ENCODE results near the gene MOAP1.
"Not testable (repeated sequence)": the region's sequence is repeated elsewhere in the genome, so short reads cannot be mapped to it uniquely, and the experiment has no call there.

MOAP1 gene

DNA sequence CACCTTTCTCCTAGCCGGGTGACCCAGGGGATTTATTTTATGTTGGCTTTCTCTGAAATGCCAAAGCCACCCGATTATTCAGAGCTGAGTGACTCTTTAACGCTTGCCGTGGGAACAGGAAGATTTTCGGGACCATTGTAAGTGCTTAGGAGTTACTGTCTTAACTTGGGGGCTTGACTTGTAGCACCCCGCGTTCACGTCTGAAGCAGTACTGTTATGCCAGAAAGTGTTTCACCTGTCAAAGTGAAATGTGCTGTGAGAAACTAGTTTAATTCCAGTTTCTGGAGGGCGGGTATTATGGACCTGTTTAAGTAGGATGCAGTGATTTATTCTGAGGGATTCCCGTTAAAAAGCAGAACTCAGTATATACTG, 638 bp upstream of the MOAP1 start:
- no peak for DNase-seq (ENCODE audit: low spot score)

DNA sequence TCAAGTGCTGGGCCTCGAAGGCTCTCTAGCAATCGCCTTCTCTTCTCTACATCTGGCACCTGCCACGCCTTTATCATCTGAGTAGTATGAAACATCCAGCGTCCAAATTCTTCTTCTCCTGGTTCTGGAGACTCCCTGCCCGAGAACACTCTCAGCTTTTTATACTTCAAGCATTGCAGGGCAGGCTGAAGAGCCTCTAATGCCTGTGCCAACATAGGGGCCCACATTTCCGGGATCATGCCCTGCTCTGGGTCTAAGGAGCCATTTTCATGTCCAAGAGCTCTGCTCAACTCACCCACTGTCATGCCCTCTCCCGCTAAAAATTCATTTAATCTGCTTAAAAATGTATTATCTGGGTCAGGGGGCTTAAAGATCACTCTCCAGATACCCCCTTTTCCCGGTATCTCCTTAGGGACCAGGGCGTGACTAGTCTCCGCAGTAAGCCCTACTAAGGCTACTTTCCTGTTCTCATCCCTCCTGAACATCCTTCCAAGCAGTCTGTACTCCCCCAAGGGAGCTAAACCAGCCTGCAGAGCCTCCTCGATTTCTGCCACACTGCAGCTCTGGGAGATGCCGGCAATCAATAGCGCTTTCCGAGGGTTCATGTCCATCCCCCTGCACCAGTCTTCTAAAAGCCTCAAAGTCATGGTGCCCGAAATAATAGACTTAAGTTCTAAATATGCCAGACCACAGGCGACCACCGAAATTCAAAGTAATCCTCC, 940 bp downstream of the MOAP1 start:
- DNase-seq (ENCODE audit: low spot score) = no peak

DNA sequence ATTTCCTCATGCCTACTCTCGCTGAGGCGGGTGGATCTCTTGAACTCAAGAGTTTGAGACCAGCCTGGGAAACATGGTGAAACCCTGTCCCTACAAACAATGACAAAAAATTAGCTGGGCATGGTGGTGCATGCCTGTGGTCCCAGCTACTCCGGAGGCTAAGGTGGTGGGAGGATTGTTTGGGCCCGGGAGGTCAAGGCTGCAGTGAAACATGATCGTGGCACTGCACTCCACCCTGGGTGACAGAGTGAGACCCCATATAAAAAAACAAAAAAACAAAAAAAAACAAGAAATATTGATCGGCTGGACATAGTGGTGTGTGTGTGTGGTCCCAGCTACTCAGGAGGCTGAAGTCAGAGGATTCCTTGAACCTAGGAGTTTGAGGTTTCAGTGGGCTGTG, 9.2 kb downstream of the MOAP1 start:
- DNase-seq (ENCODE audit: low spot score) = no peak

DNA sequence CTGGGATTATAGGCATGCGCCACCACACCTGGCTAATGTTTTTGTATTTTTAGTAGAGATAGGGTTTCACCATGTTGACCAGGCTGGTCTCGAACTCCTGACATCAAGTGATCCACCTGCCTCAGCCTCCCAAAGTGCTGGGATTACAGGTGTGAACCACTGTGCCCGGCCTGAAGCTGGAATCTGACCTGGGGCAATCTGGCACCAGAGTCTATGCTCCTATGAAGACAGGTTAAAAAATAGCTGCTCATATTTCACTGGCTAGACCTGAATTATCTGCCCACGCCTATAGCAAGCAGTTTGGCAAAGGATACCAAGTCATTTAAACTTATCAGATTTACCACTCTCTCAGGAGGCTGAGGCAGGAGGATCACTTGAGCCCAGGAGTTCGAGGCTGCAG, 10.0 kb downstream of the MOAP1 start:
- DNase-seq (ENCODE audit: low spot score) = not testable (repeated sequence)

DNA sequence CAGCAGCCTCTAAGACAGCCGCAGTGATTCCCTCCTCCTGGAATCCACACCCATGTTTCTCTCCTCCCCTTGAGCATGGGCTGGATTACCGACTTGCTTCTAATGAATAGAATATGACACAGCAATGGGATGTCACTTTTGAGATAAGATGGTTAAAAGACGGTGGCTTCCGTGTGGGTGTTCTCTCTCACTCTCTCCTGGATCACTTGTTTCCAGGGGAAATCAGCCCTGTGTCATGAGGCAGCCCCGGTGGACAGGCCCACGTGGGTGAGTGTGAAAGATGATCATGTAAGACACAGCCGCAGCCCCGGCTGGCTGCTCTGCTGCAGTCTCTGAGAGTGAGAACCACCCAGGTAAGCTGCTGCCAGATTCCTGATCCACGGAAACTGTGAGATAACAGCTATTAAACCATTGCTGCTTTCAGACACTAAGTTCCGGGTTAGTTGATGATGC, 10.7 kb downstream of the MOAP1 start:
- DNase-seq (ENCODE audit: low spot score) = peak; percentile 41

DNA sequence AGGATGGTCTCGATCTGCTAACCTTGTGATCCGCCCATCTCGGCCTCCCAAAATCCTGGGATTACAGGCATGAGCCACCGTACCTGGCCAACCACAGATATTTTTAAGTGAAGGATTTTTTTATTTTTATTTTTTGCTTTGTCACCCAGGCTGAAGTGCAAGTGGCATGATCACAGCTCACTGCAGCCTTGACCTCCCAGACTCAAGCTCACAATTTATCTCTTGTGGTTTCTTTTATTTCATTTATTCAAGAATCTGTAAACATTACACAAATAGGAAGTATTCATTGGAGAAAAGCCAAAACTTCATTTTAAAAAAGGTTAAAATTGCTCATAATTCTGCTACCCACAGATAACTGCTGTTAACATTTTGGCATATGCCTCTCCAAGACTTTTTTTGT, 13.3 kb downstream of the MOAP1 start:
- DNase-seq (ENCODE audit: low spot score) = no peak

DNA sequence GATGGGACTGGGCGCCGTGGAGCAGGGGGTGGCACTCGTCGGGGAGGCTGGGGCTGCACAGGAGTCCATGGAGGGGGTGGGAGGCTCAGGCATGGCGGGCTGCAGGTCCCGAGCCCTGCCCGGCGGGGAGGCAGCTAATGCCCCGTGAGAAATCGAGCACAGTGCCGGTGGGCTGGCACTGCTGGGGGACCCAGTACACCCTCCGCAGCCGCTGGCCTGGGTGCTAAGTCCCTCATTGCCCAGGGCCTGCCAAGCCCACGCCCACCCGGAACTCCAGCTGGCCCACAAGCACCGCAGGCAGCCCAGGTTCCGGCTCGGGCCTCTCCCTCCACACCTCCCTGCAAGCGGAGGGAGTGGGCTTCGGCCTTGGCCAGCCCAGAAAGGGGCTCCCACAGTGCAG, 14.6 kb downstream of the MOAP1 start:
- DNase-seq (ENCODE audit: low spot score) = not testable (repeated sequence)

DNA sequence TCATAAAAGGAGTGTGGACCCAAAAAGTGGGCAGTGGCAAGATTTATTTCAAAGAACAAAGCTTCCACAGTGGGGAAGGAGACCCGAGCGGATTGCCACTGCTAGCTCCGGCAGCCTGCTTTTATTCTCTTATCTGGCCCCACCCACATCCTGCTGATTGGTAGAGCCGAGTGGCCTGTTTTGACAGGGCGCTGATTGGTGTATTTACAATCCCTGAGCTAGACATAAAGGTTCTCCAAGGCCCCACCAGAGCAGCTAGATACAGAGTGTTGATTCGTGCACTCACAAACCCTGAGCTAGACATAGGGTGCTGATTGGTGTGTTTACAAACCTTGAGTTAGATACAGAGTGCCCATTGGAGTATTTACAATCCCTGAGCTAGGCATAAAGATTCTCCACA, 15.1 kb downstream of the MOAP1 start:
- DNase-seq (ENCODE audit: low spot score) = not testable (repeated sequence)

DNA sequence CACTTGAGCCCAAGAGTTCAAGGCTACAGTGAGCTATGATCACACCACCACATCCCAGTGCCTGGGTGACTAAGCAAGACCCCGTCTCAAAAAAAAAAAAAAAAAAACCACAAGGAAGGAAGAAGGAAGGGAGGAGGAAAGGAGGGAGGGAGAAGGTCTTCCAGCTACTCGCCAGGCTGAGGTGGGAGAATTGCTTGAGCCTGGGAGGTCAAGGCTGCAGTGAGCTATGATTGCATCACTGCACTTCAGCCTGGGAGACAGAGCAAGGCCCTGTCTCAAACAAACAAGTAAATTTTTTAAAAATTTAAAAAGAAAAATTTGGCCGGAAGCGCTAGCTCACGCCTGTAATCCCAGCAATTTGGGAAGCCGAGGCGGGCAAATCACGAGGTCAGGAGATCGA, 16.1 kb downstream of the MOAP1 start:
- not testable (repeated sequence) for DNase-seq (ENCODE audit: low spot score)

DNA sequence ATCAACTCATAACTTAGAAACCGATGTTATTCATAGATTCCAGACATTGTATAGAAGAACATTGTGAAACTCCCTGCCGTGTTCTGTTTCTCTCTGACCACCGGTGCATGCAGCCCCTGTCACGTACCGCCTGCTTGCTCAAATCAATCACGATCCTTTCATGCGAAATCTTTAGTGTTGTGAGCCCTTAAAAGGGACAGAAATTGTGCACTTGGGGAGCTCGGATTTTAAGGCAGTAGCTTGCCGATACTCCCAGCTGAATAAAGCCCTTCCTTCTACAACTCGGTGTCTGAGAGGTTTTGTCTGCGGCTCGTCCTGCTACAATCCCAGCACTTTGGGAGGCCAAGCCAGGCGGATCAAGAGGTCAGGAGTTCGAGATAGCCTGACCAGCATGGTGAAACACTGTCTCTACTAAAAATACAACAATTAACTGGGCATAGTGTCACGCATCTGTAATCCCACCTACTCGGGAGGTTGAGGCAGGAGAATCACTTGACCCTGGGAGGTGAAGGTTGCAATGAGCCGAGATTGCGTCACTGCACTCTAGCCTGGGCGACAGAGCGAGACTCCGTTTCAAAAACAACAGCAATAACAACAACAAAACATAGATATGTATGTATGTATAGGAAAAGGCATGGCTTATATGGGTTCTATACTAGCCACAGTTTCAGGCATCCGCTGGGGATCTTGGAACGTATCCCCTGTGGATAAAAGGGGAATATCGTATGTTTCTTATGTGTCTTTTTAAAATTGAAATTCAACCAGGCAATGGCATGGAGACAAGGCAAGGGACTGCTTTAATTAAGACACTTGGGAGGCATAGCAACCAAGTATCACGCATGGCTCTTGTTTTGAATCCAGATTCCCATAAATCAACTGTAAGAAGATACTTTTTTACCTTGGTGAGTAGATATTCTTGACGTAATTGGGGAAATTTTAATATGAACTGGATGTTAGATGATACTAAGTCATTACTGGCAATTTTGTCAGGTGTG, 19.1 kb downstream of the MOAP1 start:
- DNase-seq (ENCODE audit: low spot score) = not testable (repeated sequence)

DNA sequence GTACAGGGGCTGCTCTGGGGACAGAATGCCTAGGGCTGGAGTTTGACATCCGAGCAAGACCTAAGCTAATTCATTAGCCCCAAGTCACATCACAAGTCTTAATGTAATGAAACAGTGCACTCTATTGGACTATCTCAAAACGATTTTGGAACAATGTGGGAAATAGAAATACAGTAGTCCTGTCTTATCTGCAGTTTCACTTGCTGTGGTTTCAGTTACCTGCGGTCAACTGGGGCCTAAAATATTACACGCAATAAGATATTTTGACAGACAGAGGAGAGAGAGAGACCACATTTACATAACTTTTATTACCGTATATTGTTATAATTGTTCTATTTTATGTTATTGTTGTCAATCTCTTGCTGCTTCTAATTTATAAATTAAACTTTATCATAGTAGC, 21.1 kb downstream of the MOAP1 start:
- DNase-seq (ENCODE audit: low spot score) = no peak

DNA sequence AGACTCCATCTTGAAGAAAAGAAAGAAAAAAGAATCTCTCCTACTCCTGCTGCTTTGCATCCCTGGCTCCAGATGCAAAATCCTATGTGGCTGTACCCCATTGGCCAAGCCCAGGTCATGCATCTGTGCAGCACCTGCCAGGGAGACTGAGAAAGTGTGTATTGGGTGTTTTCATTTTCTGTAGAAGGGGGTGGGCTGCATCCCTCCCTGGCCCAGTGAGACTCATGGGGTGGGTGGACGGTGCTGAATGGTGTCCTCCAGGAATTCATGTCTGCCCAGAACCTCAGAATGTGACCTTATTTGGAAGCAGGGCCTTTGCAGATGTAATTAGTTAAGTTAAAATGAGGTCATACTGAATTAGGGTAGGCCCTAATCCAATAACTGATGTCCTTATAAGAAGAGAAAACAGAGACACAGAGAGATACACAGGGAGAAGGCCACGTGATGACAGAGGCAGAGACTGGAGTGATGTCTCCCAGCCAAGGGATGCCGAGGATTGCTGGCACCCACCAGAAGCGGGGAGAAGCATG, 23.2 kb downstream of the MOAP1 start:
- peak; percentile 92 for DNase-seq (ENCODE audit: low spot score)

DNA sequence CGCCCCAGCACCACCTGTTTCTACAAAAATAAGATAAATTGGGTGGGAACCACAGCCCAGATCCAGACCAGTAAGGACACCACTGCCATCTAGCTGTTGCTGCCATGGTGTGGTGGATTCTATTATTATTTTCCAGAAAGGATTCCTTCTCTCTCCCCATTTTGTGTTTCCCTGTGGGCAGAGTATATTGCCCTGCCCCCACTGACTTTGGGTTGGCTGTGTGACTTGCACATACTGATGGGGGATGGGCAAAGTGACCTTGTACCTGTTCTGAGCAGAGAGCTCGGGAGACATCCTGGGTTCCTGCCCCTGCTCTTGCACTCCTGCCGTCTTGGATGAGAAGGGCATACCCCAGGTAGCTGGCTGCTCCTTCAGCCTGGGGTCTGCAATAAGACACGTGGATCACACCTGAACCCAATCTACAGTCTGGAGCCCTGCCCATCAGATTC, 24.3 kb downstream of the MOAP1 start:
- peak; percentile 25 for DNase-seq (ENCODE audit: low spot score)

DNA sequence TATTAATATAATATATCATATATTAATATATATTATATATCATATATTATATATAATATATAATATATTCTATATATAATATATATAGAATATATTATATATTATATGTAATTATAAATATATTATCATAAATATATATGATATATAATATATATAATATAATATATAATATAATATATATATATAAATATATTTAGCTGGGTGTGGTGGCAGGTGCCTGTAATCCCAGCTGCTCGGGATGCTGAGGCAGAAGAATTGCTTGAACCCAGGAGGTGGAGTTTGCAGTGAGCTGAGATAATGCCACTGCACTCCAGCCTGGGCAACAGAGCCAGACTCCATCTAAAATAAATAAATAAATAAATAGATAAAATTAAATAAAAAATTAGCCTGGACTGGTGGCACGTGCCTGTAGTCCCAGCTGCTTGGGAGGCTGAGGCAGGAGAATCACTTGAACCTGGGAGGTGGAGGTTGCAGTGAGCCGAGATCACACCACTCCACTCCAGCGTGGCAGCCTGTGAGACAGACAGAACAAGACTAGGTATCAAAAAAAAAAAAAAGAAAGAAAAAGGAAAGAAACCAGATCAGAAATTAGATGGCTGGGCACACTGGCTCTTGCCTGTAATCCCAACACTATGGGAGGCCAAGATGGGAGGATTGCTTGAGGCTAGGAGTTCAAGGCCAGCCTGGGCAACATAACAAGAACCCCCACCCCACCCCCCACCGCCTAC, 24.9 kb downstream of the MOAP1 start:
- DNase-seq (ENCODE audit: low spot score) = not testable (repeated sequence)

DNA sequence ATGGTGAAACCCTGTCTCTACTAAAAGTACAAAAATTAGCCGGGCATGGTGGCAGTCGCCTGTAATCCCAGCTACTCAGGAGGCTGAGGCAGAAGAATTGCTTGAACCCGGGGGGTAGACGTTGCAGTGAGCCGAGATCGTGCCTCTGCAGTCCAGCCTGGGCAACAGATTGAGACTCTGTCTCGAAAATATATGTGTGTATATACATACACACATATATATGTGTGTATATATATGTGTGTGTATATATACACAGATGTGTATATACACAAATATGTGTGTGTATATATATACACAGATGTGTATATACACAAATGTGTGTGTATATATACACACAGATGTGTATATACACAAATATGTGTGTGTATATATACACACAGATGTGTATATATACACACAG, 26.3 kb downstream of the MOAP1 start:
- DNase-seq (ENCODE audit: low spot score) = not testable (repeated sequence)

DNA sequence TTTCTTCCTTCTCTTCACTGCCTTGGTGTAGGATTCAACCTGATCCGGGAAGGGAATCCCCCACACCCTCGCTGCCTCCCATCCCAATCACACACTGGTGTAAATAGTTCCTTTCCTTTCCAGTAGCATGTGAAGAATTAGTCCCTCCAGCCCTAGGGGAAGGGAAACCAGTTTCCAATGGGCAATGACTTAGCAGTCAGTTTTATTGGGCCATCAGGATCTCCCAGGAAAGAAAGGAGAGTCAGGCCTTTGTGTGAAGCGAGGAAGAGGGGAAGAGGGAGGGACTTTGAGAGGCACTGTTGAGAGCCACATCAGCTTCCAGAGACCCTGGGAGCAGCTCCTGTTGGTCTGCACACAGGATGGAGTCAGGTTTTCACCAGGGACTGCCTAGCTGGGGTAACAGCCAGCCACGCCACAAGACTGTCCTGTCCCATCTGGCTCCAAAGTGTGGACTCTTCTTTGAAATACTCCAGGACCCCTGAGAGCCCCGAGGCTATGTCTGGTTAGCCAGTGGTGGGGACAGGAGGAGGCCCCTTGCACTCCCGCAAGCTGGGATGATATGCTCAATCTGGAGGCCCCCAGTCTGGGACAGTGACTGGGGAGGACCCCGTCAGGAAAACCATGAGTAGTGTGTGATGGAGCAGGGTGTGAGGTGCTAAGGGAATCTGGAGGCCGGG, 27.9 kb downstream of the MOAP1 start:
- DNase-seq (ENCODE audit: low spot score) = no peak

DNA sequence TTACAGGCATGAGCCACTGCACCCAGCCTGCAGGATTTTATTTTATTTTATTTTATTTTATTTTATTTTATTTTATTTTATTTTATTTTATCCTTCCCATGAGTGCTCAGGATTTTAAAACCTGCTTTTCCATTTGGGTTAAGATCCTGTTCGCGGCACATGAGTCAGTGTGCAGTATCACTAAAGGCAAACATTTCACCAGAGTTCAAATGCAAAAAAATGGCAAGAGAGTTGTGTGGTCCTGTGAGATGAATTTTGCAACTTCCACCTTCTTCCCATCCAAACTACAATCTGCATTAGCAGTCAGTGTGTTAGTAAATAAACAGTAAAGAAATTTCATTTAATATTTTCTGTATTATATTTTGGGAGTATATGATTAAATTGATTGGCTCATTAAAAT, 29.0 kb downstream of the MOAP1 start:
- DNase-seq (ENCODE audit: low spot score) = no peak

DNA sequence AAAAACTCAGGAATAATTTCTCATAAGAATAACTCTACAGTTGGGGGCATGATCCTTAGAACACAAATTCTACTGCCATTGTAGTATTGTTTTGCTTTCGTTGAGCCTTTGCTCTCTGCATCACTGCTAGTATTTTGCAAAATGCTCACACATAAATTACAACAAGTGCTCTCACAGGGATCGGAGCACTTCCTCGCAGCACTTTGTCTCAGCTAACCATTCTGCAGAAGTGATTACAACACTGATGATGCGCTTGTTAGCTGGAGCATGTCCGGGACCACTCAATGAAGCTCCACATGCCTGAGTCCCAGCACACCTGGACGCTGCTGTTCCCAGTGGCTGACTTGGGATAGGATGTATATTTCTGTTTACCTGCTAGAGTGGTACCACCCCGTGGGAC, 31.6 kb downstream of the MOAP1 start:
- no peak for DNase-seq (ENCODE audit: low spot score)

DNA sequence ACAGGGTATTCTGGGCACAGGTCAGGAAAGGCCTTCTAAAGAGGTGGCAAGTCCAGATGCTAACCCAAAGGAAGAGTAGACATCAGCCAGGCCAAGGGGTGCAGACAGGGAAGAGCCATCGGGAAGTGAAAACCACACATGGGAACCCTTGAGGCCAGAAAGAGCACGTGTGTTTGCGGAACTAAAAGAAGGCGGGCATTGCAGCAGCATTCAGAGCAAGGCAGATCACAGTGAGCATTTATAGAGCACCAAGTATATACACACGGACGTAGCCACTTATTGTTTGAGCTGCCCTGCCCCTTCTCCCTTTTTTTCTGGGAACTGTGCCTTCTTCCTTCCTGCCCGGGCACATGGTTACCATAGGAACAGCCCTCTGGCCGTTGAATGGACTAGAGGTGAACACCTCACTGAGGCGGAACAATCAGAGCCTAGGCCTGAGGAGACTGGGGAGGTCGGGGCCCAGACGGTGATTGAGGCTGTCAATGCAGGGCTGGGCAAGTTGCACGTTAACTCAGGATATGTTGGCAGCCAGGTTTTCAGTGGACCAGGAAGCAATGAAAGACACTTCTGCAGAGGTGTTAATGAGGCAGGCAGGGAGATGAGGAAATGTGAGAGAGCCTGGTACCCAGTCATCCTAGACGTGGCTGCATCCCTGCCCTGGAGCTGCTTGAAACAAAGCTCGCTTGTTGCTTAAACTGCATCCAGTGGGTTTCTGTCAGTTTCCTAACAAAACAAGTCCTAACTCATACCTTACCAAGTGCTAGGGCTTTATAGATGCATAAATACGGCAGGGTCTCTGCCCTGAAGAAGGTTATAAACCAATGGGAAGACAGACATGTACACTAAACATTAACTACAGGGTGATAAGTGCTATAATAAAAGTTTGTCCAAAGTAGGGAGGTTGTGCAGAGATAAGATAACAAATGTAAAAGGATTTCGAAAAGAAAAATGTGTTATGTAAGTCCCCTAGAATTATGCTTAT, 34.2 kb downstream of the MOAP1 start:
- DNase-seq (ENCODE audit: low spot score) = no peak

DNA sequence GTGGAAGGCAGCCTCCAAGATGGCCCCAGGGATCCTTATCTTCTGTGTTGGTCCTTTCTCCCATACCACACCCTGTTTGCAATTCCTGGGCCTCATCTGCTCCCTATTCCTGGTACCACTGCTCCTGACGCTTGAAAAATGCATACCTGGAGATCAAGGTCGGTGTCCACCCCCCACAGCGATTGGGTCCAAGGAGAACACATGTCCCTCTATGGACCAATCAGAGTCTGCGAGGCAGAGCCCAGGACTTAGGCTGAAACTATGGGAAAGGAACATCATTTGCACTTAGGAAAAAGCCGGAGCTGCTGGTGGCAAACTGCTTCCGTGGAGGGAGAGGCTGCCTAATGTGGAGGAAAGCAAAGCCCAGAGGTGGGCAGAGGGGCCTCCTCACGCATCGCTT, 35.7 kb downstream of the MOAP1 start:
- DNase-seq (ENCODE audit: low spot score) = no peak
